ENCODE measurements around the gene PNKD.
"Not testable (repeated sequence)": the region's sequence is repeated elsewhere in the genome, so short reads cannot be mapped to it uniquely, and the experiment has no call there.

The PNKD gene

GRCh38 chr2:218257390-218257981, 12.8 kb upstream of the PNKD start:
- peak; percentile 53 for DNase-seq

- no peak for DNase-seq
Measured at GRCh38 chr2:218259099-218259961, 11.0 kb upstream of the PNKD start.

GRCh38 chr2:218260166-218260565, 10.2 kb upstream of the PNKD start:
- no peak for DNase-seq

- peak; percentile 55 for DNase-seq
Measured at GRCh38 chr2:218260742-218261422, 9.4 kb upstream of the PNKD start, which contains the start of gene GPBAR1. Gene GPBAR1 (plus strand): TSS chr2:218261015. CDS start chr2:218262725, 1,710 bp downstream.

- peak; percentile 81 for DNase-seq
Measured at GRCh38 chr2:218261423-218262236, 8.7 kb upstream of the PNKD start.

- DNase-seq, result no peak
Measured at GRCh38 chr2:218262237-218262600, 8.1 kb upstream of the PNKD start.

GRCh38 chr2:218262631-218263586, 7.4 kb upstream of the PNKD start:
- DNase-seq, result no peak

GRCh38 chr2:218263817-218264641, 6.3 kb upstream of the PNKD start:
- no peak for DNase-seq

- DNase-seq, result no peak
Measured at GRCh38 chr2:218264773-218265561, 5.4 kb upstream of the PNKD start.

- DNase-seq, result no peak
Measured at GRCh38 chr2:218265626-218266025, 4.7 kb upstream of the PNKD start.

- no peak for DNase-seq
Measured at GRCh38 chr2:218266316-218266979, 3.9 kb upstream of the PNKD start.

- no peak for DNase-seq
Measured at GRCh38 chr2:218267259-218267658, 3.1 kb upstream of the PNKD start.

GRCh38 chr2:218270721-218271486, 585 bp downstream of the PNKD start:
- peak; percentile 57 for DNase-seq

- DNase-seq, result no peak
Measured at GRCh38 chr2:218271487-218271797, 1.1 kb downstream of the PNKD start.

GRCh38 chr2:218271865-218272530, 1.7 kb downstream of the PNKD start:
- DNase-seq, result no peak

- DNase-seq, result peak; percentile 88
Measured at GRCh38 chr2:218272531-218273212, 2.4 kb downstream of the PNKD start.

GRCh38 chr2:218273214-218273907, 3.0 kb downstream of the PNKD start:
- not testable (repeated sequence) for DNase-seq

Data from NCI-H82 (cell line).